H9 (cell line): ENCODE results near the gene ITGBL1. TPM values are rescaled to one million over a fixed set of nuclear protein-coding genes. Genes with fewer than 3 reads are reported as not detected.

Experiments used
- DNase-seq: peaks from one replicate; pipeline ENCODE4 v3.0.0-alpha.2; 2017
- H2AFZ ChIP-seq: one replicate; pipeline ENCODE4 v1.6.1; 2013; ENCODE audit warnings: mild to moderate bottlenecking, low read length, control low read depth, moderate library complexity
- H2AK5ac ChIP-seq: 2 replicates; pipeline ENCODE4 v1.6.1; 2013; ENCODE audit warnings: low read length, control low read depth, mixed read lengths; ENCODE audit not compliant: insufficient read length
- H2BK120ac ChIP-seq: one replicate; pipeline ENCODE4 v1.6.1; 2013; ENCODE audit warnings: low read depth, mild to moderate bottlenecking, low read length, control low read depth, inconsistent platforms; ENCODE audit not compliant: poor library complexity, severe bottlenecking
- H2BK12ac ChIP-seq: 2 replicates; pipeline ENCODE4 v1.6.1; 2013; ENCODE audit warnings: low read length, control low read depth, mixed read lengths, low read depth; ENCODE audit not compliant: insufficient read length
- H2BK15ac ChIP-seq: 2 replicates; pipeline ENCODE4 v1.6.1; 2013; ENCODE audit warnings: low read depth, low read length, control low read depth
- H2BK20ac ChIP-seq: one replicate; pipeline ENCODE4 v1.6.1; 2013; ENCODE audit warnings: low read depth, mild to moderate bottlenecking, low read length, control low read depth, inconsistent platforms; ENCODE audit not compliant: poor library complexity, severe bottlenecking
- H2BK5ac ChIP-seq: 2 replicates; pipeline ENCODE4 v1.6.1; 2013; ENCODE audit warnings: low read length, control low read depth, mixed read lengths; ENCODE audit not compliant: insufficient read length
- H3K14ac ChIP-seq: 2 replicates; pipeline ENCODE4 v1.6.1; 2013; ENCODE audit warnings: low read length, control low read depth; ENCODE audit not compliant: insufficient read depth
- H3K18ac ChIP-seq: 2 replicates; pipeline ENCODE4 v1.6.1; 2013; ENCODE audit warnings: low read depth, mild to moderate bottlenecking, mixed read lengths, low read length, control low read depth; ENCODE audit not compliant: insufficient read length
- H3K23ac ChIP-seq: 2 replicates; pipeline ENCODE4 v1.6.1; 2013; ENCODE audit warnings: low read length, control low read depth, mixed read lengths, low read depth; ENCODE audit not compliant: insufficient read length
- H3K23me2 ChIP-seq: 2 replicates; pipeline ENCODE4 v1.6.1; 2013; ENCODE audit warnings: low read depth, mild to moderate bottlenecking, mixed read lengths, low read length, control low read depth; ENCODE audit not compliant: insufficient read length, poor library complexity, severe bottlenecking
- H3K27ac ChIP-seq: 2 replicates; pipeline ENCODE4 v1.5.1; 2013; ENCODE audit warnings: low read length, control low read depth, mixed read lengths, low read depth; ENCODE audit not compliant: insufficient read length
- H3K27me3 ChIP-seq: 2 replicates; pipeline ENCODE4 v1.6.1; 2013; ENCODE audit warnings: low read length, control low read depth, inconsistent platforms; ENCODE audit not compliant: insufficient read depth
- H3K4ac ChIP-seq: 2 replicates; pipeline ENCODE4 v1.6.1; 2013; ENCODE audit warnings: low read depth, mild to moderate bottlenecking, control low read depth, inconsistent platforms, low read length, moderate library complexity
- H3K4me1 ChIP-seq: 2 replicates; pipeline ENCODE4 v1.6.1; 2013; ENCODE audit warnings: low read length, control low read depth, inconsistent platforms; ENCODE audit not compliant: insufficient read depth
- H3K4me2 ChIP-seq: 2 replicates; pipeline ENCODE4 v1.6.1; 2013; ENCODE audit warnings: low read length, control low read depth, mixed read lengths; ENCODE audit not compliant: insufficient read length, insufficient read depth
- H3K56ac ChIP-seq: 2 replicates; pipeline ENCODE4 v1.6.1; 2013; ENCODE audit warnings: low read depth, mild to moderate bottlenecking, mixed read lengths, low read length, control low read depth; ENCODE audit not compliant: insufficient read length
- H3K79me1 ChIP-seq: 2 replicates; pipeline ENCODE4 v1.6.1; 2013; ENCODE audit warnings: low read depth, mild to moderate bottlenecking, moderate library complexity, low read length, control low read depth, inconsistent platforms; ENCODE audit not compliant: insufficient read depth, poor library complexity, severe bottlenecking
- H3K79me2 ChIP-seq: 2 replicates; pipeline ENCODE4 v1.6.1; 2013; ENCODE audit warnings: low read length, control low read depth, inconsistent platforms; ENCODE audit not compliant: insufficient read depth
- H3K9ac ChIP-seq: 2 replicates; pipeline ENCODE4 v1.6.1; 2013; ENCODE audit warnings: low read length, control low read depth, mixed read lengths; ENCODE audit not compliant: insufficient read length; ENCODE audit errors: extremely low read depth
- H3K9me3 ChIP-seq: one replicate; pipeline ENCODE4 v1.6.1; 2013; ENCODE audit warnings: low read depth, low read length, inconsistent platforms; ENCODE audit not compliant: control insufficient read depth
- H3T11ph ChIP-seq: one replicate; pipeline ENCODE4 v1.6.1; 2013; ENCODE audit warnings: mild to moderate bottlenecking, low read length, control low read depth, inconsistent platforms
- H4K20me1 ChIP-seq: one replicate; pipeline ENCODE4 v1.6.1; 2013; ENCODE audit not compliant: control insufficient read depth, insufficient read length, insufficient read depth
- H4K5ac ChIP-seq: 2 replicates; pipeline ENCODE4 v1.6.1; 2013; ENCODE audit warnings: low read depth, mild to moderate bottlenecking, mixed read lengths, low read length, control low read depth; ENCODE audit not compliant: insufficient read length
- H4K8ac ChIP-seq: replicated peaks from 2 replicates; pipeline ENCODE4 v1.6.1; 2013; ENCODE audit warnings: low read length, control low read depth, mixed read lengths, low read depth; ENCODE audit not compliant: insufficient read length
- H4K91ac ChIP-seq: 2 replicates; pipeline ENCODE4 v1.6.1; 2013; ENCODE audit warnings: low read depth, mild to moderate bottlenecking, moderate library complexity, mixed read lengths, low read length, control low read depth; ENCODE audit not compliant: insufficient read length
- H3K27ac Mint-ChIP-seq, 3 experiments: 2 replicates in 2 of 3; 3 replicates in 1 of 3; pipeline ENCODE4 v1.8.0; 2020 to 2021; ENCODE audit warnings: mixed read lengths in 3 of 3, mild to moderate bottlenecking in 1 of 3, moderate library complexity in 1 of 3
- H3K27me3 Mint-ChIP-seq: 2 replicates; pipeline ENCODE4 v1.8.0; 2021; ENCODE audit warnings: low read depth, mild to moderate bottlenecking, moderate library complexity, mixed read lengths
- H3K36me3 Mint-ChIP-seq, 3 experiments: 2 replicates in 2 of 3; 3 replicates in 1 of 3; pipeline ENCODE4 v1.8.0; 2020 to 2021; ENCODE audit warnings: low read depth in 3 of 3, mixed read lengths in 3 of 3; ENCODE audit not compliant: insufficient read depth in 1 of 3
- H3K4me1 Mint-ChIP-seq, 2 experiments: 2 replicates each; pipeline ENCODE4 v1.8.0; 2020; ENCODE audit warnings: mixed read lengths in 2 of 2
- H3K4me3 Mint-ChIP-seq, 2 experiments: 2 replicates in 1 of 2; 3 replicates in 1 of 2; pipeline ENCODE4 v1.8.0; 2020 to 2021; ENCODE audit warnings: mild to moderate bottlenecking in 2 of 2, mixed read lengths in 2 of 2, moderate library complexity in 1 of 2
- H3K9me3 Mint-ChIP-seq, 2 experiments: 2 replicates in 1 of 2; 3 replicates in 1 of 2; pipeline ENCODE4 v1.8.0; 2020; ENCODE audit warnings: mild to moderate bottlenecking in 2 of 2, mixed read lengths in 2 of 2, moderate library complexity in 1 of 2
- CTCF ChIP-seq: fragments of 200-600 bp; sonication (generic); conservative IDR thresholded peaks from 3 replicates; pipeline ENCODE4 v1.8.0; 2021; ENCODE audit warnings: antibody characterized with exemption, mild to moderate bottlenecking
- WGBS: extraction: QIAGEN DNeasy Blood & Tissue Kit; methylation state at CpG from one replicate; pipeline ENCODE4 v1.1.7; 2013; ENCODE audit warnings: missing lambda C conversion rate, low lambda C conversion rate, mixed read lengths; ENCODE audit not compliant: insufficient read length; ENCODE audit errors: extremely low coverage; 5-methylcytosine and 5-hydroxymethylcytosine counted together
- total RNA-seq: library from RNA; stranded (reverse); gene quantifications from 2 replicates; pipeline ENCODE4 v1.2.1, GENCODE V29; 2021

Gene ITGBL1
- total RNA-seq, 1 experiment from 2014 or later = not detected

- Histone ChIP-seq H3K27ac (no peak overlapping the region), H3K23me2 (no peaks in the 10 kb centered on the region), H2BK20ac (no peak overlapping the region), H3K79me2 (no peaks in the 10 kb centered on the region), H3K79me1 (no peaks in the 10 kb centered on the region), H2BK120ac (no peak overlapping the region), H3K56ac (no peak overlapping the region), H3K18ac (no peak overlapping the region), H3K4me1 (peaks cover 3% of the 10 kb centered on the region; the same call in 1 of the 2 replicates), H2BK15ac (no peak overlapping the region), H4K91ac (no peak overlapping the region), H3K4me2 (no peak overlapping the region), H2AFZ (no peak overlapping the region), H3T11ph (no peak overlapping the region), H3K9ac (no peak overlapping the region), H4K20me1 (no peaks in the 10 kb centered on the region), H3K9me3 (no peaks in the 10 kb centered on the region), H3K23ac (no peak overlapping the region), H2BK12ac (no peak overlapping the region), H3K14ac (no peak overlapping the region), H2AK5ac (no peak overlapping the region), H3K4ac (no peak overlapping the region), H2BK5ac (no peak overlapping the region), H4K5ac (no peak overlapping the region), H4K8ac (no peak overlapping the region), H3K27me3 (no peaks in the 10 kb centered on the region)
- no peak overlapping the region for H3K4me3 Mint-ChIP-seq
- H3K27me3 Mint-ChIP-seq = no peaks in the 10 kb centered on the region
- no peak overlapping the region for H3K27ac Mint-ChIP-seq
- no peaks in the 10 kb centered on the region for H3K9me3 Mint-ChIP-seq
- H3K4me1 Mint-ChIP-seq = peaks cover 11 to 13% of the 10 kb centered on the region in 2 experiments
- no peak for DNase-seq
- TF ChIP-seq CTCF = no peak
- 100% methylated on average over 1 of the region's 6 CpGs for WGBS
- no peaks in the 10 kb centered on the region for H3K36me3 Mint-ChIP-seq
Measured at GRCh38 chr13:101521371-101521770, 68.9 kb downstream of the ITGBL1 start.
